K562 (cell line): ENCODE measurements around the gene GNB5. TPM values are rescaled to one million over a fixed set of nuclear protein-coding genes. Genes with fewer than 3 reads are reported as not detected.

Source experiments
- ATAC-seq: fragments of 200-7000 bp; cut with Tn5 transposase; 3 replicates; pipeline ENCODE4 v1.9.1; 2020; ENCODE audit warnings: moderate library complexity
- BruUV-seq: library from RNA; stranded (reverse); fragments of 400-500 nt; replicated peaks from 2 replicates; lab custom pipeline; 2021; lab: Mats Ljungman, UMichigan
- CTCF ChIA-PET: fragments of 300-600 bp; formaldehyde crosslinking; extraction: SDS; loops from one replicate; lab custom pipeline; 2021; ENCODE audit warnings: low intra/inter-chr PET ratio; lab: Yijun Ruan, JAX
- POLR2A ChIA-PET: fragments of 300-600, 350-650 bp; sonication (Branson Sonifier 250); formaldehyde crosslinking; extraction: SDS; loops from one replicate; lab custom pipeline; 2021; ENCODE audit warnings: antibody characterized with exemption, inconsistent platforms; lab: Yijun Ruan, JAX
- DNase-seq, 4 experiments: peaks; one replicate each; pipeline versions ENCODE4 v3.0.0 to v3.0.0-alpha.2; 2011 to 2018; ENCODE audit warnings: low spot score in 3 of 4, mixed read lengths in 3 of 4; ENCODE audit errors: extremely low read depth in 1 of 4
- FAIRE-seq: peaks from 2 replicates; lab custom pipeline; 2011; peaks lifted over from hg19 to GRCh38; lab: Jason Lieb, UNC
- H2AFZ ChIP-seq: 2 replicates; pipeline ENCODE4 v1.6.0; 2011; ENCODE audit warnings: low read depth, low read length, control low read depth, inconsistent platforms
- H3K27ac ChIP-seq: fragments of 200-600 bp; 3 replicates; pipeline ENCODE4 v1.8.0; 2011; ENCODE audit warnings: low read depth, mild to moderate bottlenecking, control low read depth, inconsistent platforms, low read length, moderate library complexity, mixed read lengths; ENCODE audit errors: extremely low read depth
- H3K27me3 ChIP-seq, 2 experiments: fragments of 300-600 bp in 1 of 2; 2 replicates in 1 of 2; 3 replicates in 1 of 2; pipeline versions ENCODE4 v1.6.0 to v1.8.0; 2011; ENCODE audit warnings: inconsistent platforms in 2 of 2, low read length in 2 of 2, mild to moderate bottlenecking in 1 of 2, mixed read lengths in 1 of 2, moderate library complexity in 1 of 2; ENCODE audit not compliant: control insufficient read depth in 2 of 2, insufficient read depth in 2 of 2
- H3K36me3 ChIP-seq: fragments of 300-600 bp; 3 replicates; pipeline ENCODE4 v1.8.0; 2011; ENCODE audit warnings: mild to moderate bottlenecking, low read length, inconsistent platforms; ENCODE audit not compliant: control insufficient read depth, insufficient read depth
- H3K4me1 ChIP-seq, 2 experiments: fragments of 200-600 bp in 1 of 2; replicated peaks in 1 of 2; 2 replicates in 1 of 2; 3 replicates in 1 of 2; pipeline versions ENCODE4 v1.5.1 to v1.8.0; 2011; ENCODE audit warnings: inconsistent platforms in 2 of 2, low read length in 2 of 2, mild to moderate bottlenecking in 1 of 2, mixed read lengths in 1 of 2, moderate library complexity in 1 of 2; ENCODE audit not compliant: control insufficient read depth in 2 of 2, insufficient read depth in 2 of 2
- H3K4me2 ChIP-seq: 2 replicates; pipeline ENCODE4 v1.6.1; 2011; ENCODE audit warnings: low read length, control low read depth, inconsistent platforms, mixed read lengths; ENCODE audit not compliant: insufficient read depth
- H3K4me3 ChIP-seq: fragments of 200-600 bp; sonication (generic), shearing (Covaris generic); 2 replicates; pipeline ENCODE4 v1.5.1; 2016; ENCODE audit warnings: control low read depth, inconsistent platforms
- H3K79me2 ChIP-seq: fragments of 200-600 bp; 3 replicates; pipeline ENCODE4 v1.8.0; 2011; ENCODE audit warnings: low read length, inconsistent platforms; ENCODE audit not compliant: control insufficient read depth, insufficient read depth
- H3K9ac ChIP-seq, 2 experiments: 2 replicates each; pipeline versions ENCODE4 v1.6.0 to v1.6.1; 2011; ENCODE audit warnings: low read depth in 2 of 2, low read length in 2 of 2, control low read depth in 1 of 2, inconsistent platforms in 1 of 2, mild to moderate bottlenecking in 1 of 2, mixed read lengths in 1 of 2; ENCODE audit not compliant: insufficient read depth in 1 of 2
- H3K9me1 ChIP-seq: one replicate; pipeline ENCODE4 v1.6.0; 2011; ENCODE audit warnings: inconsistent platforms, mild to moderate bottlenecking, low read length, moderate library complexity; ENCODE audit not compliant: control insufficient read depth, insufficient read depth
- H3K9me3 ChIP-seq: replicated peaks from 2 replicates; pipeline ENCODE4 v1.5.1; 2011; ENCODE audit warnings: low read depth, low read length, inconsistent platforms; ENCODE audit not compliant: control insufficient read depth, insufficient read depth
- H4K20me1 ChIP-seq: replicated peaks from 2 replicates; pipeline ENCODE4 v1.6.1; 2011; ENCODE audit warnings: low read length, inconsistent platforms, mixed read lengths; ENCODE audit not compliant: control insufficient read depth, insufficient read depth
- IFI16 ChIP-seq: fragments of 250-450 bp; sonication (Bioruptor Pico); IDR thresholded peaks from 2 replicates; pipeline ENCODE4 v2.1.2; 2022; ENCODE audit warnings: mild to moderate bottlenecking, inconsistent platforms
- JUND ChIP-seq, 2 experiments: IDR thresholded peaks; 2 replicates in 1 of 2; 3 replicates in 1 of 2; pipeline ENCODE4 v1.6.1; 2011; ENCODE audit warnings: borderline replicate concordance in 2 of 2, low read depth in 2 of 2, low read length in 2 of 2, improper control_type of control experiment in 1 of 2, missing biosample characterization in 1 of 2, missing genetic modification characterization in 1 of 2, missing genetic modification reagents in 1 of 2
- KAT8 ChIP-seq: fragments of 450-650 bp; IDR thresholded peaks from 2 replicates; pipeline ENCODE4 v1.6.1; 2016; ENCODE audit warnings: low read depth, mild to moderate bottlenecking
- NEUROD1 ChIP-seq: fragments of 150-350 bp; IDR thresholded peaks from 2 replicates; pipeline ENCODE4 v1.6.1; 2014; ENCODE audit warnings: borderline replicate concordance, low read length, low read depth; ENCODE audit not compliant: partially characterized antibody
- NONO ChIP-seq, 2 experiments: fragments of 200-400 bp in 1 of 2; fragments of 450-650 bp in 1 of 2; formaldehyde crosslinking in 1 of 2; IDR thresholded peaks; 2 replicates each; pipeline ENCODE4 v1.6.1; 2017; ENCODE audit warnings: low read depth in 2 of 2, mild to moderate bottlenecking in 2 of 2, moderate library complexity in 2 of 2, low read length in 1 of 2
- RREB1 ChIP-seq: fragments of 250-450 bp; sonication (Bioruptor Pico); IDR thresholded peaks from 2 replicates; pipeline ENCODE4 v1.4.0; 2020
- SMAD3 ChIP-seq: fragments of 450-650 bp; formaldehyde crosslinking; conservative IDR thresholded peaks from 2 replicates; pipeline ENCODE4 v1.4.0; 2020; ENCODE audit warnings: mild to moderate bottlenecking
- TAF7 ChIP-seq: fragments of 450-650 bp; IDR thresholded peaks from 2 replicates; pipeline ENCODE4 v1.6.1; 2016; ENCODE audit warnings: missing genetic modification characterization, missing compliant biosample characterization
- TEAD4 ChIP-seq, 2 experiments: sonication (generic) in 1 of 2; formaldehyde crosslinking in 1 of 2; IDR thresholded peaks; 2 replicates each; pipeline versions ENCODE4 v1.6.1 to v1.8.0; 2012 to 2022; ENCODE audit warnings: borderline replicate concordance in 1 of 2, inconsistent platforms in 1 of 2, low read length in 1 of 2, mild to moderate bottlenecking in 1 of 2, missing genetic modification reagents in 1 of 2
- USF2 ChIP-seq: sonication (generic); formaldehyde crosslinking; IDR thresholded peaks from 2 replicates; pipeline ENCODE4 v1.5.0; 2020; ENCODE audit warnings: missing genetic modification reagents
- ZBTB1 ChIP-seq: sonication (generic); formaldehyde crosslinking; IDR thresholded peaks from 2 replicates; pipeline ENCODE4 v1.8.1; 2023; ENCODE audit warnings: missing genetic modification reagents, low read depth, mild to moderate bottlenecking, borderline replicate concordance
- ZBTB33 ChIP-seq: sonication (generic); formaldehyde crosslinking; IDR thresholded peaks from 2 replicates; pipeline ENCODE4 v1.8.1; 2023; ENCODE audit warnings: mild to moderate bottlenecking, missing genetic modification reagents
- ZNF77 ChIP-seq: fragments of 250-450 bp; sonication (Bioruptor Pico); IDR thresholded peaks from 2 replicates; pipeline ENCODE4 v1.5.0; 2020
- WGBS: fragments of 100-300 bp; shearing (Covaris generic); methylation state at CpG from one replicate; pipeline ENCODE4 v1.1.6; 2016; ENCODE audit warnings: low coverage, mixed read lengths; ENCODE audit not compliant: insufficient coverage; ENCODE audit errors: missing lambda C conversion rate; 5-methylcytosine and 5-hydroxymethylcytosine counted together
- in situ Hi-C: fragments of 300-500 bp; cut with MboI; formaldehyde crosslinking; loops from 4 replicates; pipeline ENCODE4 v1.15.0; 2018; ENCODE audit warnings: inconsistent platforms, mixed read lengths
- intact Hi-C: fragments of 100-400 bp; cut with micrococcal nuclease; formaldehyde crosslinking; loops from 2 replicates; pipeline ENCODE4 v1.14.2; 2022
- polyA plus RNA-seq, 8 experiments: library from polyadenylated mRNA; depleted of rRNA in 4 of 8; stranded (reverse) in 5 of 8; unstranded in 3 of 8; fragments of >200 nt; fragmentation: Nextera tagmentation in 2 of 8; fragmentation: Illumina TruSeq in 1 of 8; extraction: Ambion mirVana in 2 of 8; extraction: Trizol in 1 of 8; gene quantifications; 2 replicates each; pipeline versions ENCODE4 v1.2.1 to v1.2.3, GENCODE V29; 2011 to 2014; ENCODE audit warnings: inconsistent platforms in 1 of 8, missing spikeins in 1 of 8
- total RNA-seq, 7 experiments: library from RNA; depleted of rRNA in 6 of 7; stranded (reverse); fragments of >200 nt in 6 of 7; fragmentation: Illumina TruSeq in 2 of 7; extraction: Trizol in 2 of 7; gene quantifications; 2 replicates each; pipeline versions ENCODE4 v1.2.1 to v1.2.3, GENCODE V29; 2011 to 2021; ENCODE audit warnings: low replicate concordance in 1 of 7

Gene GNB5
- total and polyA plus RNA-seq, 9 of the 15 experiments (the other 6 are each of a cell fraction or from before 2014, with no cell fraction given): 0.11 to 2.1 (median 0.77) TPM

GRCh38 chr15:52227456-52227855 lies 36.3 kb upstream of the GNB5 start:
- no peak overlapping the region for H3K4me2 ChIP-seq
- peak; percentile 91 for FAIRE-seq
- intact Hi-C loops (loop anchor here (1.0 to 5.0 kb wide), 3 partner anchors 44 to 445 kb away; no protein-coding TSS in a partner anchor), in situ Hi-C loops (no loop called here)
- H3K9me1 ChIP-seq: no peaks in the 10 kb centered on the region
- peak; percentile 63 to 79 (median 68) for DNase-seq
- peak; percentile 98 for ATAC-seq
- H3K27ac ChIP-seq: no peak overlapping the region
- H3K4me3 ChIP-seq: no peak overlapping the region
- BruUV-seq: no TSS peak
- ChIA-PET CTCF (interaction anchor here (1.4 kb wide), 2 partner anchors 245 to 508 kb away, joined by 3 to 4 read pairs; no protein-coding TSS in a partner anchor), POLR2A (interaction anchor here (0.7 to 1.2 kb wide), 6 partner anchors 10 to 256 kb away, joined by 3 to 7 read pairs (median 4); partner anchors contain the start of gene LEO1)
- H3K4me1 ChIP-seq: no peaks in the 10 kb centered on the region; a peak in 2 of 5 replicates
- no peaks in the 10 kb centered on the region for H3K79me2 ChIP-seq
- WGBS: 20% methylated on average over 5 of the region's 5 CpGs
- no peak overlapping the region for H3K9ac ChIP-seq
- H3K27me3 ChIP-seq: peaks cover 14 to 30% of the 10 kb centered on the region in 2 experiments; a peak in 4 of 5 replicates
- H3K9me3 ChIP-seq: no peaks in the 10 kb centered on the region
- H2AFZ ChIP-seq: no peak overlapping the region
- no peaks in the 10 kb centered on the region for H4K20me1 ChIP-seq
- no peaks in the 10 kb centered on the region for H3K36me3 ChIP-seq
- TF ChIP-seq IFI16 (CRISPR knock-in tag) (no peak), NEUROD1 (no peak), ZBTB1 (no peak), USF2 (no peak), NONO (IDR thresholded peaks at IDR 0.05; ENCODE audit: low read depth in 2 of 2, low read length in 1 of 2) (no peak), SMAD3 (CRISPR knock-in tag) (no peak), TAF7 (no peak), ZNF77 (no peak), ZBTB33 (CRISPR knock-in tag) (no peak), RREB1 (CRISPR knock-in tag) (no peak), TEAD4 (IDR thresholded peaks at IDR 0.05; ENCODE audit: low read length) (no peak), TEAD4 (CRISPR knock-in tag; IDR thresholded peaks at IDR 0.05; ENCODE audit: borderline replicate concordance) (no peak), KAT8 (no peak), JUND (IDR thresholded peaks at IDR 0.05; ENCODE audit: borderline replicate concordance, low read depth, low read length) (peak; percentile 29; the same call in 1 of the 2 replicates), JUND (tag; IDR thresholded peaks at IDR 0.05; ENCODE audit: borderline replicate concordance, low read depth, low read length) (no peak)
